ENCODE results near the gene GRIN2A.

GRIN2A gene

GRCh38 chr16:10031955-10032354, 150.3 kb downstream of the GRIN2A start:
- H3K27me3 ChIP-seq (replicated peaks; ENCODE audit: control insufficient read depth, insufficient read depth, low read length, poor library complexity, severe bottlenecking), result no peaks in the 10 kb centered on the region
- H3K4me3 ChIP-seq (ENCODE audit: insufficient read depth, low read depth, low read length, poor library complexity, severe bottlenecking), result no peak overlapping the region
- no peaks in the 10 kb centered on the region for H3K9me3 ChIP-seq (ENCODE audit: control insufficient read depth, low read length)
- no peak overlapping the region for H3K27ac ChIP-seq (ENCODE audit: insufficient read depth, low read length, poor library complexity, severe bottlenecking)
- no peak for DNase-seq
- H3K36me3 ChIP-seq (ENCODE audit: control insufficient read depth, insufficient read depth, low read length), result no peaks in the 10 kb centered on the region
- no peaks in the 10 kb centered on the region for H3K4me1 ChIP-seq (ENCODE audit: control insufficient read depth, insufficient read depth, low read length, poor library complexity, severe bottlenecking)

- no peaks in the 10 kb centered on the region for H3K36me3 ChIP-seq (ENCODE audit: control insufficient read depth, insufficient read depth, low read length)
- no peak overlapping the region for H3K27ac ChIP-seq (ENCODE audit: insufficient read depth, low read length, poor library complexity, severe bottlenecking)
- no peaks in the 10 kb centered on the region for H3K9me3 ChIP-seq (ENCODE audit: control insufficient read depth, low read length)
- H3K4me3 ChIP-seq (ENCODE audit: insufficient read depth, low read depth, low read length, poor library complexity, severe bottlenecking), result no peak overlapping the region
- DNase-seq, result no peak
- H3K27me3 ChIP-seq (replicated peaks; ENCODE audit: control insufficient read depth, insufficient read depth, low read length, poor library complexity, severe bottlenecking), result no peaks in the 10 kb centered on the region
- no peaks in the 10 kb centered on the region for H3K4me1 ChIP-seq (ENCODE audit: control insufficient read depth, insufficient read depth, low read length, poor library complexity, severe bottlenecking)
These were observed 150.8 kb downstream of the GRIN2A start for GRCh38 chr16:10031473-10031872.

GRCh38 chr16:10028644-10029043, 153.6 kb downstream of the GRIN2A start:
- no peak for DNase-seq
- Histone ChIP-seq H3K9me3 (ENCODE audit: control insufficient read depth, low read length) (no peaks in the 10 kb centered on the region), H3K36me3 (ENCODE audit: control insufficient read depth, insufficient read depth, low read length) (no peaks in the 10 kb centered on the region), H3K27ac (ENCODE audit: insufficient read depth, low read length, poor library complexity, severe bottlenecking) (no peak overlapping the region), H3K4me1 (ENCODE audit: control insufficient read depth, insufficient read depth, low read length, poor library complexity, severe bottlenecking) (no peaks in the 10 kb centered on the region), H3K27me3 (replicated peaks; ENCODE audit: control insufficient read depth, insufficient read depth, low read length, poor library complexity, severe bottlenecking) (no peaks in the 10 kb centered on the region), H3K4me3 (ENCODE audit: insufficient read depth, low read depth, low read length, poor library complexity, severe bottlenecking) (no peak overlapping the region)

- no peak for DNase-seq
- H3K4me3 ChIP-seq (ENCODE audit: insufficient read depth, low read depth, low read length, poor library complexity, severe bottlenecking), result no peak overlapping the region
- no peak overlapping the region for H3K27ac ChIP-seq (ENCODE audit: insufficient read depth, low read length, poor library complexity, severe bottlenecking)
- no peaks in the 10 kb centered on the region for H3K4me1 ChIP-seq (ENCODE audit: control insufficient read depth, insufficient read depth, low read length, poor library complexity, severe bottlenecking)
- no peaks in the 10 kb centered on the region for H3K36me3 ChIP-seq (ENCODE audit: control insufficient read depth, insufficient read depth, low read length)
- no peaks in the 10 kb centered on the region for H3K9me3 ChIP-seq (ENCODE audit: control insufficient read depth, low read length)
- H3K27me3 ChIP-seq (replicated peaks; ENCODE audit: control insufficient read depth, insufficient read depth, low read length, poor library complexity, severe bottlenecking), result no peaks in the 10 kb centered on the region
These were observed 154.7 kb downstream of the GRIN2A start for GRCh38 chr16:10027553-10027952.

GRCh38 chr16:10026593-10026992, 155.6 kb downstream of the GRIN2A start:
- no peaks in the 10 kb centered on the region for H3K36me3 ChIP-seq (ENCODE audit: control insufficient read depth, insufficient read depth, low read length)
- no peak overlapping the region for H3K27ac ChIP-seq (ENCODE audit: insufficient read depth, low read length, poor library complexity, severe bottlenecking)
- no peak overlapping the region for H3K4me3 ChIP-seq (ENCODE audit: insufficient read depth, low read depth, low read length, poor library complexity, severe bottlenecking)
- no peaks in the 10 kb centered on the region for H3K27me3 ChIP-seq (replicated peaks; ENCODE audit: control insufficient read depth, insufficient read depth, low read length, poor library complexity, severe bottlenecking)
- no peak for DNase-seq
- no peaks in the 10 kb centered on the region for H3K4me1 ChIP-seq (ENCODE audit: control insufficient read depth, insufficient read depth, low read length, poor library complexity, severe bottlenecking)
- H3K9me3 ChIP-seq (ENCODE audit: control insufficient read depth, low read length), result no peaks in the 10 kb centered on the region

- Histone ChIP-seq H3K9me3 (ENCODE audit: control insufficient read depth, low read length) (no peaks in the 10 kb centered on the region), H3K27me3 (replicated peaks; ENCODE audit: control insufficient read depth, insufficient read depth, low read length, poor library complexity, severe bottlenecking) (no peaks in the 10 kb centered on the region), H3K36me3 (ENCODE audit: control insufficient read depth, insufficient read depth, low read length) (no peaks in the 10 kb centered on the region), H3K4me3 (ENCODE audit: insufficient read depth, low read depth, low read length, poor library complexity, severe bottlenecking) (no peak overlapping the region), H3K4me1 (ENCODE audit: control insufficient read depth, insufficient read depth, low read length, poor library complexity, severe bottlenecking) (no peaks in the 10 kb centered on the region), H3K27ac (ENCODE audit: insufficient read depth, low read length, poor library complexity, severe bottlenecking) (no peak overlapping the region)
- no peak for DNase-seq
These were observed 160.1 kb downstream of the GRIN2A start for GRCh38 chr16:10022098-10022497.

- H3K9me3 ChIP-seq (ENCODE audit: control insufficient read depth, low read length), result no peaks in the 10 kb centered on the region
- H3K27ac ChIP-seq (ENCODE audit: insufficient read depth, low read length, poor library complexity, severe bottlenecking), result no peak overlapping the region
- DNase-seq, result no peak
- no peaks in the 10 kb centered on the region for H3K4me1 ChIP-seq (ENCODE audit: control insufficient read depth, insufficient read depth, low read length, poor library complexity, severe bottlenecking)
- no peaks in the 10 kb centered on the region for H3K27me3 ChIP-seq (replicated peaks; ENCODE audit: control insufficient read depth, insufficient read depth, low read length, poor library complexity, severe bottlenecking)
- H3K4me3 ChIP-seq (ENCODE audit: insufficient read depth, low read depth, low read length, poor library complexity, severe bottlenecking), result no peak overlapping the region
- no peaks in the 10 kb centered on the region for H3K36me3 ChIP-seq (ENCODE audit: control insufficient read depth, insufficient read depth, low read length)
These were observed 161.4 kb downstream of the GRIN2A start for GRCh38 chr16:10020866-10021265.

- Histone ChIP-seq H3K36me3 (ENCODE audit: control insufficient read depth, insufficient read depth, low read length) (no peaks in the 10 kb centered on the region), H3K27ac (ENCODE audit: insufficient read depth, low read length, poor library complexity, severe bottlenecking) (no peak overlapping the region), H3K9me3 (ENCODE audit: control insufficient read depth, low read length) (no peaks in the 10 kb centered on the region), H3K27me3 (replicated peaks; ENCODE audit: control insufficient read depth, insufficient read depth, low read length, poor library complexity, severe bottlenecking) (no peaks in the 10 kb centered on the region), H3K4me3 (ENCODE audit: insufficient read depth, low read depth, low read length, poor library complexity, severe bottlenecking) (no peak overlapping the region), H3K4me1 (ENCODE audit: control insufficient read depth, insufficient read depth, low read length, poor library complexity, severe bottlenecking) (no peaks in the 10 kb centered on the region)
- no peak for DNase-seq
These were observed 165.5 kb downstream of the GRIN2A start for GRCh38 chr16:10016752-10017151.

GRCh38 chr16:10015397-10015796, 166.8 kb downstream of the GRIN2A start:
- Histone ChIP-seq H3K36me3 (ENCODE audit: control insufficient read depth, insufficient read depth, low read length) (no peaks in the 10 kb centered on the region), H3K4me3 (ENCODE audit: insufficient read depth, low read depth, low read length, poor library complexity, severe bottlenecking) (no peak overlapping the region), H3K4me1 (ENCODE audit: control insufficient read depth, insufficient read depth, low read length, poor library complexity, severe bottlenecking) (no peaks in the 10 kb centered on the region), H3K27ac (ENCODE audit: insufficient read depth, low read length, poor library complexity, severe bottlenecking) (no peak overlapping the region), H3K27me3 (replicated peaks; ENCODE audit: control insufficient read depth, insufficient read depth, low read length, poor library complexity, severe bottlenecking) (no peaks in the 10 kb centered on the region), H3K9me3 (ENCODE audit: control insufficient read depth, low read length) (no peaks in the 10 kb centered on the region)
- DNase-seq, result no peak

- no peak overlapping the region for H3K4me3 ChIP-seq (ENCODE audit: insufficient read depth, low read depth, low read length, poor library complexity, severe bottlenecking)
- DNase-seq, result no peak
- no peaks in the 10 kb centered on the region for H3K9me3 ChIP-seq (ENCODE audit: control insufficient read depth, low read length)
- no peaks in the 10 kb centered on the region for H3K36me3 ChIP-seq (ENCODE audit: control insufficient read depth, insufficient read depth, low read length)
- no peaks in the 10 kb centered on the region for H3K27me3 ChIP-seq (replicated peaks; ENCODE audit: control insufficient read depth, insufficient read depth, low read length, poor library complexity, severe bottlenecking)
- no peak overlapping the region for H3K27ac ChIP-seq (ENCODE audit: insufficient read depth, low read length, poor library complexity, severe bottlenecking)
- H3K4me1 ChIP-seq (ENCODE audit: control insufficient read depth, insufficient read depth, low read length, poor library complexity, severe bottlenecking), result no peaks in the 10 kb centered on the region
These were observed 168.5 kb downstream of the GRIN2A start for GRCh38 chr16:10013774-10014173.

- Histone ChIP-seq H3K9me3 (ENCODE audit: control insufficient read depth, low read length) (no peaks in the 10 kb centered on the region), H3K4me1 (ENCODE audit: control insufficient read depth, insufficient read depth, low read length, poor library complexity, severe bottlenecking) (no peaks in the 10 kb centered on the region), H3K4me3 (ENCODE audit: insufficient read depth, low read depth, low read length, poor library complexity, severe bottlenecking) (no peak overlapping the region), H3K27me3 (replicated peaks; ENCODE audit: control insufficient read depth, insufficient read depth, low read length, poor library complexity, severe bottlenecking) (no peaks in the 10 kb centered on the region), H3K27ac (ENCODE audit: insufficient read depth, low read length, poor library complexity, severe bottlenecking) (no peak overlapping the region), H3K36me3 (ENCODE audit: control insufficient read depth, insufficient read depth, low read length) (no peaks in the 10 kb centered on the region)
- no peak for DNase-seq
These were observed 168.9 kb downstream of the GRIN2A start for GRCh38 chr16:10013364-10013763.
